Measurements from ENCODE around the gene POFUT2.

The POFUT2 gene

DNA sequence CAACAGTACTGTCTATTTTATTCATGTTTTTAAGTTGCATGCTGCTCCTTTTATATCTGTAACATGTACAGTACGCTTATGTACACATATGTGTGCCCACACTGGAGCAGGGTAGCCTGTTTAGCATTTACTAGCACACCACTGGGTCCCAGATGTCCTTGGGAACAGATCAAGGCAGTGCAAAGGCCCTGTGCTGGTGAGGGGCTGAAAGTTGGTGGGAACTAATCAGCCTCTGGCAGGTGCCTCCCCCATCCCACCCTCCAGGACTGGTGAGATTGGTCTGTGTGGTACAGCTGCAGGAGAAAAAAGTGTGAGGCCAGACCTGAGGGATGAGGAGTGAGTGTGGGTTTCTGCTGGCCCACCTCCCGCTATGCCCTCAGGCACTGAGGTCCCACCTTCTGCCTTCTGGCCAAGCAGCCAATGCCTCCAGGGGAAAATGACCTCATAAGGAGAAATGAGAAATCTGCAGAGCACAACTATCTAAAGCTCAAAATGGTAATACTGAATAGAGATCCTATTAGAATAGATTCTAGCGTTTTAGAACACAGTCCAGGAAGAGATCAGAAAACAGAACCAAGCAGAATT, 58.9 kb downstream of the POFUT2 start:
- Histone ChIP-seq H2AFZ (ENCODE audit: low read length) (no peak overlapping the region), H3K27me3 (ENCODE audit: insufficient read depth, low read length) (no peaks in the 10 kb centered on the region; the same call in 1 of the 2 replicates), H3K27ac (ENCODE audit: low read depth, low read length, poor library complexity, severe bottlenecking) (no peak overlapping the region), H3K4me3 (ENCODE audit: low read depth, low read length, poor library complexity, severe bottlenecking) (no peak overlapping the region), H3K4me2 (ENCODE audit: low read length) (no peak overlapping the region), H4K20me1 (ENCODE audit: insufficient read depth, low read length) (no peaks in the 10 kb centered on the region), H3K9me3 (ENCODE audit: low read length) (no peaks in the 10 kb centered on the region), H3K9me2 (ENCODE audit: low read depth, low read length) (no peaks in the 10 kb centered on the region), H3K9ac (ENCODE audit: low read length) (no peak overlapping the region), H3K79me2 (ENCODE audit: insufficient read depth, low read length) (no peaks in the 10 kb centered on the region), H3K4me1 (ENCODE audit: insufficient read depth, low read length, severe bottlenecking) (peaks cover 6% of the 10 kb centered on the region), H3F3A (ENCODE audit: insufficient read depth, low read length) (no peaks in the 10 kb centered on the region), H3K36me3 (ENCODE audit: insufficient read depth, low read length) (no peaks in the 10 kb centered on the region)
- no peak for TF ChIP-seq EZH2 (IDR thresholded peaks at IDR 0.05; ENCODE audit: borderline replicate concordance, low read length)
- no peak for TF ChIP-seq CTCF (IDR thresholded peaks at IDR 0.05; ENCODE audit: low read length)

DNA sequence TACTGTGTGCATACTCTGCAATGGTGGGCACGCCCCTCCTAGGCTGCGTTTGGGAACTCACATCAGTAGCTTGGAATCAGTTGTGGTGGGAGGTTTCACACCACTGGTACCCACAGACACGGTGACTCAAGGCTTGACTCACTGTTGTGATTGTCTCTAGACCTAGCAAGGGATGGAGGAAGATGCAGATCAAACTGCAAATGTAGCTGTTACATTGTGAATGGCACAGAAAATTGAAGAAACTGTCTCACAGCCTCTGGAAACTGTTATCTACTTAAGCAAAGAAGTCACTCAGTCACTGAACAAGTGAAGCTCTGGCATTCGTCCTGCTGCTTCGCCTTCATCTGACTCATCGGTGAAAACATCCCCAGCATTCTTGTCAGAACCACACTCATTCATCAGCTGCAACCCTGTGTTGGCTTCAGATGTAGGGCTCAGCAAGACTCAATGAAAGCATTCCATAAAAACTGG, 59.5 kb downstream of the POFUT2 start:
- no peaks in the 10 kb centered on the region for H3F3A ChIP-seq (ENCODE audit: insufficient read depth, low read length)
- no peaks in the 10 kb centered on the region for H3K79me2 ChIP-seq (ENCODE audit: insufficient read depth, low read length)
- no peaks in the 10 kb centered on the region; the same call in 1 of the 2 replicates for H3K27me3 ChIP-seq (ENCODE audit: insufficient read depth, low read length)
- H3K27ac ChIP-seq (ENCODE audit: low read depth, low read length, poor library complexity, severe bottlenecking) = no peak overlapping the region
- no peaks in the 10 kb centered on the region for H3K9me3 ChIP-seq (ENCODE audit: low read length)
- no peak overlapping the region for H3K4me3 ChIP-seq (ENCODE audit: low read depth, low read length, poor library complexity, severe bottlenecking)
- no peak overlapping the region for H3K4me2 ChIP-seq (ENCODE audit: low read length)
- no peaks in the 10 kb centered on the region for H3K9me2 ChIP-seq (ENCODE audit: low read depth, low read length)
- no peak overlapping the region for H3K9ac ChIP-seq (ENCODE audit: low read length)
- H3K36me3 ChIP-seq (ENCODE audit: insufficient read depth, low read length) = no peaks in the 10 kb centered on the region
- no peak overlapping the region for H2AFZ ChIP-seq (ENCODE audit: low read length)
- no peaks in the 10 kb centered on the region for H4K20me1 ChIP-seq (ENCODE audit: insufficient read depth, low read length)
- peaks cover 6% of the 10 kb centered on the region for H3K4me1 ChIP-seq (ENCODE audit: insufficient read depth, low read length, severe bottlenecking)
- TF ChIP-seq EZH2 (IDR thresholded peaks at IDR 0.05; ENCODE audit: borderline replicate concordance, low read length) = no peak
- no peak for TF ChIP-seq CTCF (IDR thresholded peaks at IDR 0.05; ENCODE audit: low read length)

DNA sequence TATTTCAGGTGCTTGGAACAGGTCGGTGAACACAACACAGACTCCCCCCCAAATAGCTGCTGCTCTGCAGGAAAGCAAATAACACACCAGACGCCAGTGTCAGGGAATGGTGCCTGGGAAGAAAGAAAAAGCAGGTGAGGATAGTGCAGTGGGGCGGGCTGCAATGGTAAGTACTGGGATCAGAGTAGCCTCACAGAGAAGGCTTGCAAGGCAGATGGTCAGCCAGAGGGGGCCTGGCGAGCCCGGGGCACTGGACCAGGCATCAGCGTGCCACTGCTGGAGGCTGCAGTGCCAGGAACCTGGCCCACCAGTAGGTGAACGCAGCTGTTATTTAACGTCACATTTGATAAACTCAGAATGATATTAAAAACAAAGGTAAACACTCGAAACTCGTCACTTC, 60.0 kb downstream of the POFUT2 start:
- Histone ChIP-seq H3K4me3 (ENCODE audit: low read depth, low read length, poor library complexity, severe bottlenecking) (no peak overlapping the region), H3K9ac (ENCODE audit: low read length) (no peak overlapping the region), H3K79me2 (ENCODE audit: insufficient read depth, low read length) (no peaks in the 10 kb centered on the region), H3K27ac (ENCODE audit: low read depth, low read length, poor library complexity, severe bottlenecking) (no peak overlapping the region), H3F3A (ENCODE audit: insufficient read depth, low read length) (no peaks in the 10 kb centered on the region), H3K9me3 (ENCODE audit: low read length) (no peaks in the 10 kb centered on the region), H3K4me1 (ENCODE audit: insufficient read depth, low read length, severe bottlenecking) (peaks cover 6% of the 10 kb centered on the region), H4K20me1 (ENCODE audit: insufficient read depth, low read length) (no peaks in the 10 kb centered on the region), H2AFZ (ENCODE audit: low read length) (no peak overlapping the region), H3K9me2 (ENCODE audit: low read depth, low read length) (no peaks in the 10 kb centered on the region), H3K27me3 (ENCODE audit: insufficient read depth, low read length) (no peaks in the 10 kb centered on the region; the same call in 1 of the 2 replicates), H3K4me2 (ENCODE audit: low read length) (no peak overlapping the region), H3K36me3 (ENCODE audit: insufficient read depth, low read length) (no peaks in the 10 kb centered on the region)
- no peak for TF ChIP-seq CTCF (IDR thresholded peaks at IDR 0.05; ENCODE audit: low read length)
- TF ChIP-seq EZH2 (IDR thresholded peaks at IDR 0.05; ENCODE audit: borderline replicate concordance, low read length) = no peak

Data from OCI-LY1 (cell line).